Neuronal stem cell (in vitro differentiated cells): Measurements from ENCODE around the gene PRPF38B.

Source experiments
- DNase-seq: peaks from one replicate; pipeline ENCODE4 v3.0.0-alpha.2; 2013; ENCODE audit warnings: low spot score
- H2AFZ ChIP-seq: one replicate; pipeline ENCODE4 v1.6.1; 2013; ENCODE audit warnings: mild to moderate bottlenecking, low read length, inconsistent platforms
- H2AK5ac ChIP-seq: 2 replicates; pipeline ENCODE4 v1.6.1; 2013; ENCODE audit warnings: low read depth, mild to moderate bottlenecking, inconsistent platforms, low read length, moderate library complexity, mixed read lengths
- H2BK120ac ChIP-seq: 2 replicates; pipeline ENCODE4 v1.6.1; 2013; ENCODE audit warnings: low read depth, mild to moderate bottlenecking, inconsistent platforms, low read length, moderate library complexity, mixed read lengths
- H2BK12ac ChIP-seq: one replicate; pipeline ENCODE4 v1.6.1; 2013; ENCODE audit warnings: low read length, inconsistent platforms
- H2BK15ac ChIP-seq: 2 replicates; pipeline ENCODE4 v1.6.1; 2013; ENCODE audit warnings: mild to moderate bottlenecking, low read length, inconsistent platforms, mixed read lengths
- H2BK5ac ChIP-seq: one replicate; pipeline ENCODE4 v1.6.1; 2013; ENCODE audit warnings: inconsistent platforms, mild to moderate bottlenecking, low read length, moderate library complexity
- H3K14ac ChIP-seq: one replicate; pipeline ENCODE4 v1.6.1; 2013; ENCODE audit warnings: low read length, inconsistent platforms
- H3K18ac ChIP-seq: 2 replicates; pipeline ENCODE4 v1.6.1; 2013; ENCODE audit warnings: low read length, inconsistent platforms
- H3K23ac ChIP-seq: 2 replicates; pipeline ENCODE4 v1.6.1; 2013; ENCODE audit warnings: low read depth, mild to moderate bottlenecking, mixed read lengths, low read length, inconsistent platforms; ENCODE audit not compliant: poor library complexity
- H3K27ac ChIP-seq: replicated peaks from 3 replicates; pipeline ENCODE4 v1.5.1; 2013; ENCODE audit warnings: low read length, inconsistent platforms
- H3K27me3 ChIP-seq, 3 experiments: 2 replicates each; pipeline ENCODE4 v1.6.1; 2013; ENCODE audit warnings: low read length in 3 of 3, mild to moderate bottlenecking in 2 of 3, inconsistent platforms in 1 of 3, low read depth in 1 of 3, mixed read lengths in 1 of 3, moderate library complexity in 1 of 3; ENCODE audit not compliant: control insufficient read depth in 3 of 3, insufficient read depth in 3 of 3
- H3K36me3 ChIP-seq, 2 donors: replicated peaks in 1 of 2; 2 replicates each; pipeline ENCODE4 v1.6.1; 2013; ENCODE audit warnings: low read length in 2 of 2; ENCODE audit not compliant: control insufficient read depth in 2 of 2, insufficient read depth in 2 of 2
- H3K4ac ChIP-seq: 2 replicates; pipeline ENCODE4 v1.6.1; 2013; ENCODE audit warnings: inconsistent platforms, mild to moderate bottlenecking, low read length, moderate library complexity
- H3K4me1 ChIP-seq, 2 donors: 1 replicate in 1 of 2; 2 replicates in 1 of 2; pipeline ENCODE4 v1.6.1; 2013; ENCODE audit warnings: low read length in 2 of 2, low read depth in 1 of 2; ENCODE audit not compliant: control insufficient read depth in 2 of 2, insufficient read depth in 1 of 2
- H3K4me2 ChIP-seq: one replicate; pipeline ENCODE4 v1.6.1; 2013; ENCODE audit warnings: mild to moderate bottlenecking, low read length, inconsistent platforms; ENCODE audit not compliant: insufficient read depth, poor library complexity, severe bottlenecking
- H3K4me3 ChIP-seq, 2 donors: 2 replicates each; pipeline ENCODE4 v1.5.1; 2013; ENCODE audit warnings: low read length in 2 of 2, mild to moderate bottlenecking in 2 of 2, inconsistent platforms in 1 of 2, moderate library complexity in 1 of 2
- H3K79me1 ChIP-seq: one replicate; pipeline ENCODE4 v1.6.1; 2013; ENCODE audit warnings: low read depth, mild to moderate bottlenecking, inconsistent platforms, low read length, moderate library complexity
- H3K9ac ChIP-seq: one replicate; pipeline ENCODE4 v1.6.1; 2013; ENCODE audit warnings: mild to moderate bottlenecking, low read depth, low read length, inconsistent platforms; ENCODE audit not compliant: poor library complexity
- H3K9me3 ChIP-seq, 2 donors: replicated peaks in 1 of 2; 2 replicates each; pipeline versions ENCODE3 to v1.6.1; 2013; ENCODE audit warnings: low read length in 2 of 2, mild to moderate bottlenecking in 2 of 2, inconsistent platforms in 1 of 2, low read depth in 1 of 2, mixed read lengths in 1 of 2, moderate library complexity in 1 of 2; ENCODE audit not compliant: control insufficient read depth in 2 of 2, insufficient read depth in 1 of 2
- H4K8ac ChIP-seq: one replicate; pipeline ENCODE4 v1.6.1; 2013; ENCODE audit warnings: low read depth, mild to moderate bottlenecking, inconsistent platforms, low read length, moderate library complexity
- H4K91ac ChIP-seq: one replicate; pipeline ENCODE4 v1.6.1; 2013; ENCODE audit warnings: low read length, low read depth, mild to moderate bottlenecking, inconsistent platforms; ENCODE audit not compliant: poor library complexity
- WGBS, 2 donors: extraction: QIAGEN DNeasy Blood & Tissue Kit; methylation state at CpG; one replicate each; pipeline ENCODE4 v1.1.7; 2013; ENCODE audit warnings: missing lambda C conversion rate in 2 of 2, mixed read lengths in 1 of 2; ENCODE audit not compliant: insufficient read length in 2 of 2, insufficient replicate concordance in 1 of 2; ENCODE audit errors: extremely low coverage in 2 of 2; 5-methylcytosine and 5-hydroxymethylcytosine counted together

PRPF38B gene

DNA sequence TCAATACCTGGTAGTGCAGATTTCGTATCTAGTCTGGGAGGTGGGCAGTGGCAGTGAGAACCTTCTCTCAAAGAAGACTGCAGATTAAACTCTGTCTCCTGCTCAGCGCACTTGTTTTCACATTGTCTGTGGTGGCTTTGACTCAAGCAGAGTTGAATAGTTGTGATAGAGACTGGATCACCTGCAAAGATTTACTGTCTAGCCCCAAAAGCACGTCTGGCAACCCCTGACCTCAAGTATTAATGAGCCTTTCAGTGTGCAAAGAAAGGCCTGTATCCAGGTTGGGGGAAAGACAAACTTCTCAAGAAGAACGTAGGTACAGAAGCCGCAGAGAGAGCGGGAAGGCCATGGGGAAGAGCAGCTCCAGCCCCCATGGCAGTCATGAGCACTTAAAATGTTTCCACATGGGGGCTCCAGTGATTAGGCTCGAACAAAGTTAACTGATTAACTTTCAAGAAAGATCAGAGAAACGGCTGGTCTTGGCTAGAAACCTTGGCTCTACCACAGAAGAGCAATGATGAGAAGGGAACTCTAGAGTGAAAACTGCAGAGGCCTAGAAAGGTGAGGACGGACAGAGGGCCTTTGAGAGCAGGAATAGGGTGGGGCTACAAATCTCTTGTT is 46.4 kb upstream of the PRPF38B start:
- H4K91ac ChIP-seq: no peak overlapping the region
- no peak overlapping the region for H2BK5ac ChIP-seq
- no peak overlapping the region for H3K4ac ChIP-seq
- H3K27me3 ChIP-seq: peaks cover 0 to 6% (median 0%) of the 10 kb centered on the region in 3 experiments
- no peaks in the 10 kb centered on the region for H3K9me3 ChIP-seq
- H2BK120ac ChIP-seq: no peak overlapping the region
- H3K14ac ChIP-seq: no peak overlapping the region
- peaks cover 0 to 6% of the 10 kb centered on the region in 2 donors for H3K4me1 ChIP-seq
- no peak overlapping the region for H3K4me3 ChIP-seq
- no CpG with 5 or more reads among the region's 9 CpGs for WGBS, 2 donors
- H3K27ac ChIP-seq: no peak overlapping the region
- H2BK15ac ChIP-seq: no peak overlapping the region
- H2BK12ac ChIP-seq: no peak overlapping the region
- H2AK5ac ChIP-seq: no peak overlapping the region
- no peak overlapping the region for H3K9ac ChIP-seq
- no peak overlapping the region for H4K8ac ChIP-seq
- DNase-seq: no peak
- H3K23ac ChIP-seq: no peak overlapping the region
- H3K36me3 ChIP-seq: no peaks in the 10 kb centered on the region
- H2AFZ ChIP-seq: peak overlapping the region; percentile 83
- H3K4me2 ChIP-seq: no peak overlapping the region
- no peaks in the 10 kb centered on the region for H3K79me1 ChIP-seq
- no peak overlapping the region for H3K18ac ChIP-seq

DNA sequence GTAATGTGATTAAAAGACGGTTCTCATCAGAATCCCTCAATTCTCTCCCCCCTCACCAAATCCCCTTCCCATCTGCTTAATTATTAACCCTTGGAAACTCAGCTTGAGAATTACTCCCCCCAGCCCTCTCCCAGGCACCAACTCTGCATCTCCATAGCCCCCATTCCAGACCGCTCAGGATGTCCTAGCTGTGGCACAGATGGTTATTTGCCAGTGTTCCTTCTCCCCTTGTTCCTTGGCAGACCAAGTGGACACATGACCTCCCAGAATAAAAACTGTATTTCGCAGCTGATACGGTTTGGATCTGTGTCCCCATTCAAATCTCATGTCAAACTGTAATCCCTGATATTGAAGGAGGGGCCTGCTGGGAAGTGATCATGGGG is 45.9 kb upstream of the PRPF38B start:
- Histone ChIP-seq H3K4me2 (no peak overlapping the region), H2BK12ac (no peak overlapping the region), H2AFZ (peak overlapping the region; percentile 83), H2AK5ac (peak overlapping the region; percentile 58), H3K27me3 (peaks cover 0 to 6% (median 0%) of the 10 kb centered on the region in 3 experiments), H3K9ac (no peak overlapping the region), H2BK5ac (no peak overlapping the region), H4K8ac (no peak overlapping the region), H3K9me3 (no peaks in the 10 kb centered on the region), H3K27ac (no peak overlapping the region), H3K18ac (no peak overlapping the region), H4K91ac (no peak overlapping the region), H3K4me3 (no peak overlapping the region), H3K4ac (no peak overlapping the region), H3K23ac (no peak overlapping the region), H3K79me1 (no peaks in the 10 kb centered on the region), H2BK120ac (no peak overlapping the region), H3K14ac (no peak overlapping the region), H3K36me3 (no peaks in the 10 kb centered on the region), H2BK15ac (no peak overlapping the region), H3K4me1 (peaks cover 0 to 6% of the 10 kb centered on the region in 2 donors)
- WGBS, 2 donors: no CpG with 5 or more reads among the region's 4 CpGs
- DNase-seq: no peak

DNA sequence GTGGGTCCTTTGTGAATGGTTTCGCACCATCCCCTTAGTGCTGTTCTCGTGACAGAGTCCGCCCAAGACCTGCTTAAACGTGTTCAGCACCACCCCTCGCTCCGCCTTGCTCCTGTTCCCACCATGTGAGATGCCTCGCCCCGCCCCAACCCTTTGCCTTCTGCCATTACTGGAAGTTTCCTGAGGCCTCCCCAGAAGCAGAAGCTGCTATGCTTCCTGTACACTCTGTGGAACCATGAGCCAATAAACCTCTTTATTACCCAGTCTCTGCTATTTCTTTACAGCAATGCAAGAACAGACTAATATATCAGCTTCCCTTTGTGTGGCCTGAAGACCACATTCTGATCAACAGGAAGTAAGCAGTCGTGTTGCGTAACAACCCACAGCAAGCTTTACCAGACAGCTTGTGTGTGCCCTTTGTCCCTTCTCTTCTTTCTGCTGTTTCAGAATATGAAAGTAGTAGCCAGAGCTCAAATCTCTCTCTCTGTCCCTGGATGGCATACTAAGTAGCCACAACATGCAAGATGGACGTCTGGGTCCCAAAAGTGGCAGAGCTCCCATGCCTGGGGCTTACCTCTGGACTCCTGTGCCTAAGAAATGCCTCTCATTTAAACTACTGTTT is 45.4 kb upstream of the PRPF38B start:
- Histone ChIP-seq H3K23ac (no peak overlapping the region), H3K18ac (no peak overlapping the region), H2BK15ac (no peak overlapping the region), H2BK5ac (no peak overlapping the region), H3K9ac (no peak overlapping the region), H3K27ac (no peak overlapping the region), H3K79me1 (no peaks in the 10 kb centered on the region), H3K27me3 (peaks cover 0 to 6% (median 0%) of the 10 kb centered on the region in 3 experiments), H3K4me3 (no peak overlapping the region), H3K36me3 (no peaks in the 10 kb centered on the region), H3K4me2 (no peak overlapping the region), H3K4me1 (peaks cover 0 to 6% of the 10 kb centered on the region in 2 donors), H2BK120ac (no peak overlapping the region), H4K91ac (no peak overlapping the region), H2AFZ (peak overlapping the region; percentile 83), H2AK5ac (peak overlapping the region; percentile 58), H3K9me3 (no peaks in the 10 kb centered on the region), H3K4ac (no peak overlapping the region), H4K8ac (no peak overlapping the region), H2BK12ac (no peak overlapping the region), H3K14ac (no peak overlapping the region)
- no peak for DNase-seq
- no CpG with 5 or more reads among the region's 11 CpGs for WGBS, 2 donors

DNA sequence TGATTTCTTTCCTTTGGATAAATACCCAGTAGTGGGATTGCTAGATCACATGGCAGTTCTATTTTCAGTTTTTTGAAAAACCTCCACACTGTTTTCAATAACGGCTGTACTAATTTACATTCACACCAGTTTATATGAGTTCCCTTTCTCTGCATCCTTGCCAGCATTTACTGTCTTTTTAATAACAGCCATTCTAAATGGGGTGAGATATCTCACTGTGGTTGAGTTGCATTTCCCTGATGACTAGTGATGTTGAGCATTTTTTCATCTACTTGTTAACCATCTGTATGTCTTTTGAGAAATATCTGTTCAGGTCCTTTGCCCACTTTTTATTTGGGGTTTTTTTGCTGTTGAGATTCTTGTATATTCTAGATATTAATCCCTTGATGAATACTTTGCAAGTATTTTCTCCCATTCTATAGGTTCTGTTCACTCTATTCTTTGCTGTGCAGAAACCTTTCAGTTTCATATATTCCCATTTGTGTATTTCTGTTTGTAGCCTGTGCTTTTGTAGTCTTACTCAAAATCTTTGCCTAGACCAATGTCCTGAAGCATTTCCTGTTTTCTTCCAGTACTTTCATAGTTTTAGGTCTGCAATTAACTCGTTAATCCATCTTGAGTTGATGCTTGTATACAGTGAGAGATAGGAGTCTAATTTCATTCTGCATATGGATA is 38.5 kb upstream of the PRPF38B start:
- no peak overlapping the region for H2AFZ ChIP-seq
- no CpG with 5 or more reads among the region's 2 CpGs for WGBS, 2 donors

More for the DNA sequence above, 38.5 kb upstream of the PRPF38B start:
- Histone ChIP-seq H3K27ac (no peak overlapping the region), H3K79me1 (no peaks in the 10 kb centered on the region), H2BK120ac (no peak overlapping the region), H2AK5ac (no peak overlapping the region), H3K4me2 (no peak overlapping the region), H4K91ac (no peak overlapping the region), H3K9me3 (no peaks in the 10 kb centered on the region), H3K4me3 (no peak overlapping the region), H2BK5ac (no peak overlapping the region), H3K14ac (no peak overlapping the region), H3K9ac (no peak overlapping the region), H3K27me3 (peaks cover 0 to 6% (median 0%) of the 10 kb centered on the region in 3 experiments), H3K4me1 (no peaks in the 10 kb centered on the region), H3K23ac (no peak overlapping the region), H2BK15ac (no peak overlapping the region), H3K4ac (no peak overlapping the region), H4K8ac (no peak overlapping the region), H2BK12ac (no peak overlapping the region), H3K18ac (no peak overlapping the region), H3K36me3 (no peaks in the 10 kb centered on the region)
- DNase-seq: no peak
